Uterus (tissue), 4 donors: Measurements from ENCODE around the gene TRPV6. TPM values are rescaled to one million over a fixed set of nuclear protein-coding genes. Genes with fewer than 3 reads are reported as not detected.

ENCODE experiments used
- DNase-seq, 2 donors: peaks; one replicate each; pipeline ENCODE4 v3.0.0-alpha.2; 2019 to 2020
- H3K27ac ChIP-seq, 2 donors: fragments of 200-600 bp; sonication (generic); 1 replicate in 1 of 2; 2 replicates in 1 of 2; pipeline ENCODE4 v1.5.1; 2016 to 2018
- H3K27me3 ChIP-seq, 2 donors: fragments of 200-600 bp; sonication (generic); one replicate each; pipeline ENCODE4 v1.5.1; 2018 to 2019; ENCODE audit warnings: control low read depth in 1 of 2
- H3K36me3 ChIP-seq, 2 donors: fragments of 200-600 bp; sonication (generic); one replicate each; pipeline ENCODE4 v1.5.1; 2019; ENCODE audit warnings: control low read depth in 1 of 2
- H3K4me1 ChIP-seq, 2 donors: fragments of 200-600 bp; sonication (generic); one replicate each; pipeline ENCODE4 v1.5.1; 2018 to 2019; ENCODE audit warnings: control low read depth in 1 of 2
- H3K4me3 ChIP-seq, 2 donors: fragments of 200-600 bp; sonication (generic); 1 replicate in 1 of 2; 2 replicates in 1 of 2; pipeline ENCODE4 v1.5.1; 2018 to 2019; ENCODE audit warnings: mild to moderate bottlenecking in 1 of 2
- H3K9me3 ChIP-seq, 2 donors: fragments of 200-600 bp; sonication (generic); one replicate each; pipeline ENCODE4 v1.5.1; 2019; ENCODE audit warnings: control low read depth in 1 of 2
- POLR2A ChIP-seq, 2 donors: fragments of 450-650 bp; IDR thresholded peaks; one replicate each; pipeline ENCODE4 v1.6.1; 2016; ENCODE audit warnings: antibody characterized with exemption in 2 of 2, mild to moderate bottlenecking in 1 of 2, moderate library complexity in 1 of 2
- intact Hi-C: fragments of 100-400 bp; cut with DNase I; formaldehyde crosslinking; loops from one replicate; pipeline ENCODE4 v1.15.1; 2023; ENCODE audit warnings: low total_unique reads
- total RNA-seq, 4 donors: library from RNA; depleted of rRNA in 3 of 4; stranded (reverse); fragments of >200 nt in 3 of 4; gene quantifications; one replicate each; pipeline versions ENCODE4 v1.1.0 to v1.2.4, GENCODE V29; 2014 to 2023
- TF ChIP-seq, protein P1 (sequence below), 4 experiments: fragments of 200-600 bp in 2 of 4; fragments of 450-650 bp in 2 of 4; sonication (generic) in 2 of 4; IDR thresholded peaks; one replicate each; pipeline ENCODE4 v1.5.1; 2016 to 2019; ENCODE audit warnings: antibody characterized with exemption in 4 of 4, mild to moderate bottlenecking in 2 of 4, moderate library complexity in 1 of 4
- donor health status: DM: yes; HTN: yes; CAD: no.

Gene TRPV6
- total RNA-seq, 4 donors from 2014 or later, result 0.46 to 1.3 TPM; not detected in 2

DNA sequence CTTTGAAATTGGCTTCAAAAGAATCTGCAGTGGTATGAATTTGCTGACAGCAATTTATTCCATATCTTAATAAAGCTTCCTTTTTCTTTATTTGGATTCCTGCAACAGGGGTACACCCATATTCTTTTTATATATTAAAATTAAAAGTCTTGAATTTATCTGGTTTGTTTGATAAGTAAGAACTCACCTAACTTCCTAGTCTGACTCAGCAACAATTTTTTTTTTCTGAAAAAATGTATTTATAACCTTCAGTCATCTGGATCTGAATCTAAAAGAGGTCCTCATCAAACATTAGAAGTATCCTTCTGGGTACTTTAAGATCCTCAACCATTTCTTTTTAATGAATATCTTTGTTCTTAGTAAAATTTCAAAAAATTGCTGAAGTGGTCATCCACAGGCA, 26.1 kb downstream of the TRPV6 start:
- TF ChIP-seq, protein P1, sequence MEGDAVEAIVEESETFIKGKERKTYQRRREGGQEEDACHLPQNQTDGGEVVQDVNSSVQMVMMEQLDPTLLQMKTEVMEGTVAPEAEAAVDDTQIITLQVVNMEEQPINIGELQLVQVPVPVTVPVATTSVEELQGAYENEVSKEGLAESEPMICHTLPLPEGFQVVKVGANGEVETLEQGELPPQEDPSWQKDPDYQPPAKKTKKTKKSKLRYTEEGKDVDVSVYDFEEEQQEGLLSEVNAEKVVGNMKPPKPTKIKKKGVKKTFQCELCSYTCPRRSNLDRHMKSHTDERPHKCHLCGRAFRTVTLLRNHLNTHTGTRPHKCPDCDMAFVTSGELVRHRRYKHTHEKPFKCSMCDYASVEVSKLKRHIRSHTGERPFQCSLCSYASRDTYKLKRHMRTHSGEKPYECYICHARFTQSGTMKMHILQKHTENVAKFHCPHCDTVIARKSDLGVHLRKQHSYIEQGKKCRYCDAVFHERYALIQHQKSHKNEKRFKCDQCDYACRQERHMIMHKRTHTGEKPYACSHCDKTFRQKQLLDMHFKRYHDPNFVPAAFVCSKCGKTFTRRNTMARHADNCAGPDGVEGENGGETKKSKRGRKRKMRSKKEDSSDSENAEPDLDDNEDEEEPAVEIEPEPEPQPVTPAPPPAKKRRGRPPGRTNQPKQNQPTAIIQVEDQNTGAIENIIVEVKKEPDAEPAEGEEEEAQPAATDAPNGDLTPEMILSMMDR (IDR thresholded peaks at IDR 0.05), result no peak
- no peak for TF ChIP-seq POLR2A (IDR thresholded peaks at IDR 0.05)
- no peak for DNase-seq
- H3K4me1 ChIP-seq, result no peaks in the 10 kb centered on the region
- no peaks in the 10 kb centered on the region for H3K27me3 ChIP-seq
- no peaks in the 10 kb centered on the region for H3K36me3 ChIP-seq
- H3K27ac ChIP-seq, result no peak overlapping the region
- no peak overlapping the region for H3K4me3 ChIP-seq
- intact Hi-C loops, result no loop called here
- H3K9me3 ChIP-seq, result no peaks in the 10 kb centered on the region

DNA sequence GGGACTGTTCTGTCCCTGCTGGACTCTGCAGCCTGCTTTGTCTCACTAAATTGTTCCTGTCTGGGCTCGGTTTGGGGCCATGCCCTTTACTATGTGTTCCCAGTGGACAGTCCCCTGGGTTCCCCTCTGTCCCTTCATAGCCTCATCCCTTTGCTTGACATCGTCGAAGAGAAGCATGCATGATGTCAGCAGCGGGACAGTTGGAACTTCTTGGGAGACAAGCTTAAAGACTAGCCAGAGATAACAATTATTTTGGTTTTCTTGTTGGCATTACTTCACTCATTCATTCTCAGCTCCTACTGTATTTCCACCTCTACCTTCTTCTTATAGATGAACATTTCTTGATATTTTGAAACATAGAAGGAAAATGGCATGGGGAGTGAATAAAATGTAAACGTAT, 27.9 kb downstream of the TRPV6 start:
- Histone ChIP-seq H3K27me3 (no peaks in the 10 kb centered on the region), H3K4me3 (no peak overlapping the region), H3K4me1 (no peaks in the 10 kb centered on the region), H3K27ac (no peak overlapping the region), H3K36me3 (no peaks in the 10 kb centered on the region), H3K9me3 (no peaks in the 10 kb centered on the region)
- no peak for TF ChIP-seq POLR2A (IDR thresholded peaks at IDR 0.05)
- TF ChIP-seq, protein P1 (IDR thresholded peaks at IDR 0.05), result no peak
- intact Hi-C loops, result no loop called here
- DNase-seq, result no peak

DNA sequence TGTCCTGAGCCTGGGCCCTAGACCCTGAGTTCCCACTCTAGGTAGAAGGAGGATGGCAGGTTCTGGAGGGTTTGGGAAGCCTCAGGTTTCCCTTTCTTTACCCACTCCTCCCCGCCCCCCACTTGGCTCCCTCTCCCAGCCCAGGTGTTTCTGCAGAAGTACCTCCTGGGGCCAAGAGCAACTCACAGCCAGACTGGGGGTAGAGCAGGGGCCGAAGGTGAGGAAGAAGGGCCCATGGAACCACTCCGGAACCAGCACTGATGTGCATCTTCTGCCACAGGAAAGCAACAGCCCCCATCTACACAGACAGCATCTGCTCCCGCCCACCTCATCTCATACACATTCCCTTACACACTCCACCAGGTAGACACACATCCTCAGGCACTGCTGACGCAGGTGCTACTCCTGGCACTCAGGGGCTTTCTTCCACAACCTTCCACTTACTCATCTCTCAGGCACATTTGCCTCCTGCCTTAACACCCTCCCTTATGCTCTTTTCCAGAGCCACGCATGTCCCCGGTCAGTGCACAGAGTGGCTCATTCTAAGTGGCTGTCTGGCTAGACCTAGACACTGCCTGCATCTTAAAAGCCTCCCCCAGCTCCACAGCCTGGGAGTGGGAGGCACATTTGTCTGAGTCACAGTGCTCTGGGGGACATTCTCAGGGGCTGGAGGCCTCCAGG, 28.8 kb downstream of the TRPV6 start:
- Histone ChIP-seq H3K36me3 (no peaks in the 10 kb centered on the region), H3K4me1 (no peaks in the 10 kb centered on the region), H3K27ac (peak overlapping the region; percentile 45 to 76), H3K9me3 (no peaks in the 10 kb centered on the region), H3K27me3 (no peaks in the 10 kb centered on the region), H3K4me3 (no peak overlapping the region)
- intact Hi-C loops, result no loop called here
- DNase-seq, result no peak
- no peak for TF ChIP-seq POLR2A (IDR thresholded peaks at IDR 0.05)
- TF ChIP-seq, protein P1 (IDR thresholded peaks at IDR 0.05), result no peak

DNA sequence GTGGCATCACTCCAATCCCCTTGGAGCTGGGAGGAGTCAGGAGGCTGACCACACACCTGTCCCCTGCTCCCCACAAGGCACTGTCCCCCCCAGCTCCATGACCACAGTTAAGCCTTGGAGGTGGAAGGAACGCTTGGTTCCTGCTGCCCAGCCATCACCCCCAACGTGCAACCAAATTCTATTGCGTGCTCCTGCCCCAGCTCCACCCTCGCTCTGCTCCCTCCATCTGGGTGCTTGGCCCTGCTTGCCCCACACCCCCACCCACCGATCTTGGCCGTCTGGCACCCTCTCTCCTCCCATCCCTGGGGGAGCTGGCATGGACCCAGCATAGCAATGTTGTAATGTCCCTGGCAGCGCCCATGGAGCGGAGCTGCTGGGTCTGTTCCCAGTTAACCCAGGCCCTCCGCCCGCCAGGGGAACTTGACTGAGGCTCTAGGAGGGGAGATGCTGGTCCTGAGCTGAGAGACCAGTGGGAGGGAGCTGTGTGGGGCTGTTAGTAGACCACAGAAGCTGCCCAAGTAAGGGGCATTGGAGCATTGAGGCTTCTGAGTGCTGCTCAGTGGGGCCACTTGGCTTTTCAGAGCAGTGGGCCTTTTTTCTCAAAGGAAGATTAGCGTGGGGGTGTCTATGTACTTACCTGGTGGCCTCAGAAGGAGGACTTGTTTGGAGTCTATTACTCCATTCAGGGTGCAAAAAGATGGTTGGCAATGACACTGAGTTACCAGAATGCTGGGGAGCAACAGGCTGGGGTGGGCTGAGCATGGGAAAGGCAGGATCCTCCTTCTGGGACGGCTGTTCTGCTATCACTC, 29.6 kb downstream of the TRPV6 start:
- H3K27ac ChIP-seq, result peak overlapping the region; percentile 45 to 76
- peak overlapping the region; percentile 59 to 73 for H3K4me3 ChIP-seq
- no peaks in the 10 kb centered on the region for H3K36me3 ChIP-seq
- TF ChIP-seq, protein P1 (IDR thresholded peaks at IDR 0.05), result no peak
- TF ChIP-seq POLR2A (IDR thresholded peaks at IDR 0.05), result no peak
- intact Hi-C loops, result no loop called here
- H3K9me3 ChIP-seq, result no peaks in the 10 kb centered on the region
- H3K4me1 ChIP-seq, result no peaks in the 10 kb centered on the region
- DNase-seq, result peak; percentile 49 to 67
- no peaks in the 10 kb centered on the region for H3K27me3 ChIP-seq

DNA sequence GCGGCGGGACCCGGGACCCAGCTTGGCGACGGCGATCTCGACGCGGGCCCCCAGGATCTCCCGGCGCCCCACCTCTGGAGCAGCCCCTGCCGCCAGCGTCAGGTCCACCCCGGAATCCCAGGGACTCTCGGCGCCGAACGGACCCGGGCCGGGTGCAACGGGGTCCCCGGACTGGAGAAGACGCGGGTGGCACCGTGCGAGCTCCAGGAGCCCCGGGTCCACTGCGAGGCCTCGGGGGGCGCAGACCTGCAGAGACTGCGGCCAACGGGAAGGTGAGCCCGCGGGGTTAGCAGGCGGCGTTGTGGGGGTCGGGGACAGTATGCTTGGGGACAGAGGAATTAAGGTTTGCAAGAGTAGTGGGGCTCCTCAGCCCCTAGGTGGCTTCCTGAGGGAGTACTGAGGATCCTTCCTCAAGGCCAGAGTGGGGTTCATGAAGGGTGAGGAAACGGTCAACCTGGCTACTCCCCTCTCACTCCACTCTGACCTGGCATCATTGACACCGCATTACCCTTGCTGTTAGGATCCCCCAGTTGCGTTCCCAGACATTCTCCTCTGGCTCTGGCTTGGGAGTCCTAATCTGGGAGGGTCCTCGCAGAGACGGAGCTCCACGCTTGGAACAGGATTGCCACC, 30.3 kb downstream of the TRPV6 start:
- Histone ChIP-seq H3K27ac (peak overlapping the region; percentile 45 to 76), H3K36me3 (no peaks in the 10 kb centered on the region), H3K4me3 (peak overlapping the region; percentile 59 to 73), H3K4me1 (no peaks in the 10 kb centered on the region), H3K9me3 (no peaks in the 10 kb centered on the region), H3K27me3 (no peaks in the 10 kb centered on the region)
- TF ChIP-seq, protein P1 (IDR thresholded peaks at IDR 0.05), result no peak
- TF ChIP-seq POLR2A (IDR thresholded peaks at IDR 0.05), result no peak
- DNase-seq, result no peak
- intact Hi-C loops, result no loop called here
